ENCODE results near the gene IL17RC. TPM values are rescaled to one million over a fixed set of nuclear protein-coding genes. Genes with fewer than 3 reads are reported as not detected.

The IL17RC gene
- total RNA-seq, 1 experiment from 2014 or later = 6.8 TPM

- no peak overlapping the region for H3K56ac ChIP-seq (ENCODE audit: insufficient read length, low read depth, low read length)
- no peak overlapping the region for H4K91ac ChIP-seq (ENCODE audit: insufficient read length, low read depth, low read length)
- H2BK15ac ChIP-seq (ENCODE audit: low read depth, low read length) = no peak overlapping the region
- Mint-ChIP-seq H3K4me1 (peaks cover 10 to 14% of the 10 kb centered on the region in 2 experiments), H3K36me3 (ENCODE audit: insufficient read depth in 1 of 3, low read depth in 3 of 3) (peaks cover 5 to 30% (median 24%) of the 10 kb centered on the region in 3 experiments; a peak in 6 of 7 replicates), H3K27me3 (ENCODE audit: low read depth) (peaks cover 5% of the 10 kb centered on the region), H3K9me3 (peaks cover 0 to 4% of the 10 kb centered on the region in 2 experiments; a peak in 1 of 5 replicates), H3K4me3 (peak overlapping the region; percentile 88 to 94), H3K27ac (peak overlapping the region; percentile 94 to 98 (median 97); a peak in 5 of 7 replicates)
- no peak overlapping the region for H4K5ac ChIP-seq (ENCODE audit: insufficient read length, low read depth, low read length)
- no peak overlapping the region for H2BK12ac ChIP-seq (ENCODE audit: insufficient read length, low read depth, low read length)
- no peak overlapping the region for H4K8ac ChIP-seq (replicated peaks; ENCODE audit: insufficient read length, low read depth, low read length)
- no peak overlapping the region for H2BK120ac ChIP-seq (ENCODE audit: low read depth, low read length, poor library complexity, severe bottlenecking)
- no peak overlapping the region for H3K23ac ChIP-seq (ENCODE audit: insufficient read length, low read depth, low read length)
- peak overlapping the region; percentile 74 for H3K9ac ChIP-seq (ENCODE audit: extremely low read depth, insufficient read length, low read length)
- H4K20me1 ChIP-seq (ENCODE audit: control insufficient read depth, insufficient read depth, insufficient read length) = no peaks in the 10 kb centered on the region
- H2AK5ac ChIP-seq (ENCODE audit: insufficient read length, low read length) = no peak overlapping the region
- peaks cover 7% of the 10 kb centered on the region for H3K23me2 ChIP-seq (ENCODE audit: insufficient read length, low read depth, low read length, poor library complexity, severe bottlenecking)
- no peaks in the 10 kb centered on the region; the same call in 1 of the 2 replicates for H3K4me1 ChIP-seq (ENCODE audit: insufficient read depth, low read length)
- no CpG with 5 or more reads among the region's 11 CpGs for WGBS (ENCODE audit: extremely low coverage, insufficient read length, low lambda C conversion rate)
- H2AFZ ChIP-seq (ENCODE audit: low read length) = no peak overlapping the region
- no peak overlapping the region for H3T11ph ChIP-seq (ENCODE audit: low read length)
- H3K9me3 ChIP-seq (ENCODE audit: control insufficient read depth, low read depth, low read length) = no peaks in the 10 kb centered on the region
- no peak overlapping the region for H2BK5ac ChIP-seq (ENCODE audit: insufficient read length, low read length)
- no peak overlapping the region for H3K27ac ChIP-seq (ENCODE audit: insufficient read length, low read depth, low read length)
- H3K4ac ChIP-seq (ENCODE audit: low read depth, low read length) = no peak overlapping the region
- no peak overlapping the region for H3K14ac ChIP-seq (ENCODE audit: insufficient read depth, low read length)
- H2BK20ac ChIP-seq (ENCODE audit: low read depth, low read length, poor library complexity, severe bottlenecking) = no peak overlapping the region
- TF ChIP-seq CTCF (conservative IDR thresholded peaks at IDR 0.05) = peak; percentile 23; the same call in 1 of the 3 replicates
- H3K4me2 ChIP-seq (ENCODE audit: insufficient read depth, insufficient read length, low read length) = peak overlapping the region; percentile 56
- no peak overlapping the region for H3K18ac ChIP-seq (ENCODE audit: insufficient read length, low read depth, low read length)
- no peak for DNase-seq
- H3K79me1 ChIP-seq (ENCODE audit: insufficient read depth, low read depth, low read length, poor library complexity, severe bottlenecking) = no peaks in the 10 kb centered on the region
- H3K27me3 ChIP-seq (ENCODE audit: insufficient read depth, low read length) = no peaks in the 10 kb centered on the region
- H3K79me2 ChIP-seq (ENCODE audit: insufficient read depth, low read length) = no peaks in the 10 kb centered on the region
These were observed 17.3 kb downstream of the IL17RC start for GRCh38 chr3:9934235-9934621.

Data from H9 (cell line).